ENCODE data around the gene CFAP99.

- no peak for TF ChIP-seq CTCF (IDR thresholded peaks at IDR 0.05)
- no peak for TF ChIP-seq EZH2 (IDR thresholded peaks at IDR 0.05; ENCODE audit: borderline replicate concordance, insufficient read depth, low read depth, low read length, poor library complexity, severe bottlenecking)
Observed at GRCh38 chr4:2387829-2388228, 30.9 kb upstream of the CFAP99 start.

Data from B cell (primary cell).